ENCODE data around the gene CIDEC.
A peak's percentile ranks its signal among the peaks of the same experiment; 100 is the strongest.

Gene CIDEC

GRCh38 chr3:9893739-9894138, 13.7 kb upstream of the CIDEC start:
- Histone ChIP-seq H4K20me1 (ENCODE audit: insufficient read depth, low read length, poor library complexity, severe bottlenecking) (peaks cover 28% of the 10 kb centered on the region), H3K9ac (ENCODE audit: low read depth, low read length, poor library complexity, severe bottlenecking) (no peak overlapping the region), H3K4me2 (ENCODE audit: low read depth, low read length, poor library complexity, severe bottlenecking) (peak overlapping the region; percentile 90), H3F3A (ENCODE audit: low read depth) (peaks cover 8% of the 10 kb centered on the region; the same call in 1 of the 2 replicates), H3K9me2 (replicated peaks; ENCODE audit: low read depth, low read length) (no peaks in the 10 kb centered on the region), H3K27me3 (ENCODE audit: insufficient read depth, low read length, poor library complexity, severe bottlenecking) (no peaks in the 10 kb centered on the region), H3K36me3 (ENCODE audit: insufficient read depth, low read length) (no peaks in the 10 kb centered on the region; the same call in 1 of the 2 replicates), H3K4me1 (ENCODE audit: insufficient read depth, low read length, poor library complexity, severe bottlenecking) (peaks cover 36% of the 10 kb centered on the region), H3K9me3 (ENCODE audit: insufficient read depth, low read depth, low read length) (no peaks in the 10 kb centered on the region), H2AFZ (ENCODE audit: low read length) (no peak overlapping the region), H3K79me2 (ENCODE audit: insufficient read depth, low read length) (peaks cover 47% of the 10 kb centered on the region), H3K4me3 (ENCODE audit: low read length, poor library complexity, severe bottlenecking) (peak overlapping the region; percentile 5)
- TF ChIP-seq EZH2phosphoT487 (IDR thresholded peaks at IDR 0.05; ENCODE audit: borderline replicate concordance) (no peak), CTCF (conservative IDR thresholded peaks at IDR 0.05; ENCODE audit: low read length) (no peak)

- no peaks in the 10 kb centered on the region for H3K9me2 ChIP-seq (replicated peaks; ENCODE audit: low read depth, low read length)
- H3K27me3 ChIP-seq (ENCODE audit: insufficient read depth, low read length, poor library complexity, severe bottlenecking), result no peaks in the 10 kb centered on the region
- H3K9me3 ChIP-seq (ENCODE audit: insufficient read depth, low read depth, low read length), result no peaks in the 10 kb centered on the region
- no peaks in the 10 kb centered on the region; the same call in 1 of the 2 replicates for H3K36me3 ChIP-seq (ENCODE audit: insufficient read depth, low read length)
- H4K20me1 ChIP-seq (ENCODE audit: insufficient read depth, low read length, poor library complexity, severe bottlenecking), result peaks cover 28% of the 10 kb centered on the region
- peak overlapping the region; percentile 90 for H3K4me2 ChIP-seq (ENCODE audit: low read depth, low read length, poor library complexity, severe bottlenecking)
- H3F3A ChIP-seq (ENCODE audit: low read depth), result peaks cover 8% of the 10 kb centered on the region; the same call in 1 of the 2 replicates
- H3K4me1 ChIP-seq (ENCODE audit: insufficient read depth, low read length, poor library complexity, severe bottlenecking), result peaks cover 29% of the 10 kb centered on the region
- H3K4me3 ChIP-seq (ENCODE audit: low read length, poor library complexity, severe bottlenecking), result peak overlapping the region; percentile 95
- H3K79me2 ChIP-seq (ENCODE audit: insufficient read depth, low read length), result peaks cover 45% of the 10 kb centered on the region
- TF ChIP-seq EZH2phosphoT487 (IDR thresholded peaks at IDR 0.05; ENCODE audit: borderline replicate concordance) (no peak), CTCF (conservative IDR thresholded peaks at IDR 0.05; ENCODE audit: low read length) (no peak)
- peak overlapping the region; percentile 92 for H3K9ac ChIP-seq (ENCODE audit: low read depth, low read length, poor library complexity, severe bottlenecking)
- peak overlapping the region; percentile 94 for H2AFZ ChIP-seq (ENCODE audit: low read length)
Measured at GRCh38 chr3:9891072-9891622, 11.1 kb upstream of the CIDEC start.

GRCh38 chr3:9890249-9891071, 10.4 kb upstream of the CIDEC start, which contains the start of gene JAGN1:
Gene JAGN1 (plus strand): TSS chr3:9890610. CDS start chr3:9890723, 113 bp downstream.
- peak within 1 kb of the TSS; percentile 92 for H3K9ac ChIP-seq (ENCODE audit: low read depth, low read length, poor library complexity, severe bottlenecking)
- H3K9me2 ChIP-seq (replicated peaks; ENCODE audit: low read depth, low read length), result no peaks in the 10 kb centered on the region
- H4K20me1 ChIP-seq (ENCODE audit: insufficient read depth, low read length, poor library complexity, severe bottlenecking), result peaks cover 28% of the 10 kb centered on the region
- H3K27me3 ChIP-seq (ENCODE audit: insufficient read depth, low read length, poor library complexity, severe bottlenecking), result no peaks in the 10 kb centered on the region
- peak within 1 kb of the TSS; percentile 90 for H3K4me2 ChIP-seq (ENCODE audit: low read depth, low read length, poor library complexity, severe bottlenecking)
- H3K9me3 ChIP-seq (ENCODE audit: insufficient read depth, low read depth, low read length), result no peaks in the 10 kb centered on the region
- peaks cover 8% of the 10 kb centered on the region; the same call in 1 of the 2 replicates for H3F3A ChIP-seq (ENCODE audit: low read depth)
- H2AFZ ChIP-seq (ENCODE audit: low read length), result peak within 1 kb of the TSS; percentile 94
- peaks cover 29% of the 10 kb centered on the region for H3K4me1 ChIP-seq (ENCODE audit: insufficient read depth, low read length, poor library complexity, severe bottlenecking)
- peak within 1 kb of the TSS; percentile 95 for H3K4me3 ChIP-seq (ENCODE audit: low read length, poor library complexity, severe bottlenecking)
- TF ChIP-seq CTCF (conservative IDR thresholded peaks at IDR 0.05; ENCODE audit: low read length) (no peak), EZH2phosphoT487 (IDR thresholded peaks at IDR 0.05; ENCODE audit: borderline replicate concordance) (no peak)
- peaks cover 40% of the 10 kb centered on the region for H3K79me2 ChIP-seq (ENCODE audit: insufficient read depth, low read length)
- H3K36me3 ChIP-seq (ENCODE audit: insufficient read depth, low read length), result no peaks in the 10 kb centered on the region; the same call in 1 of the 2 replicates

Measured in Loucy (cell line).